Measurements from ENCODE around the gene GNB1.

DNA sequence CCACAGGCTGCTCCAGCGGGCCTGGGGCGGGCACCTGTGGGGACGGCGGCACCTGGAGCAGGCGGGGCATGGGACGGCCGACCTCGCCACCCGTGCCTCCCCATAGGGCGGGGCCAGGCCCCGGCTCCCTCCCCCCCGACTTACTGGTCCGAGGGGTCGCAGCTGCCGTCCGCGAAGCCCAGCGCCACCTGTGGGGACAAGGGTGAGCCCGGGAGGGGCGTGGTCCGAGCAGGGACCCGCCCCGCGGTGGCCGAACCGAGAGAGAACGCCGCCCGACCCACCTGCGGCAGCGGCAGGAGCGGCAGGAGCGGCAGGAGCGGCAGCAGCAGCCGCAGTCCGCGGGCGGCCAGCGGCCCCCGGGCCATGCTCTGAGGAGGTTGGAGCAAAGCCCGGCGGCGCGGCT, 28.0 kb upstream of the GNB1 start, which contains the start of gene TMEM52:
- TF ChIP-seq GATA2 (IDR thresholded peaks at IDR 0.05; ENCODE audit: low read depth, low read length) (no peak), GATA3 (IDR thresholded peaks at IDR 0.05; ENCODE audit: low read depth, low read length) (no peak)
